HG02884 (cell line): Measurements from ENCODE around the gene CTSC.

Source experiments
- ATAC-seq: cut with Tn5 transposase; IDR thresholded peaks from one replicate; pipeline ENCODE4 v1.9.1; 2021; ENCODE audit warnings: mild to moderate bottlenecking, moderate library complexity; ENCODE audit not compliant: unreplicated experiment

The CTSC gene

GRCh38 chr11:88320149-88320559, 17.4 kb downstream of the CTSC start:
- no peak for ATAC-seq

GRCh38 chr11:88318017-88318416, 19.5 kb downstream of the CTSC start:
- ATAC-seq, result no peak

GRCh38 chr11:88317536-88317935, 20.0 kb downstream of the CTSC start:
- no peak for ATAC-seq

DNA sequence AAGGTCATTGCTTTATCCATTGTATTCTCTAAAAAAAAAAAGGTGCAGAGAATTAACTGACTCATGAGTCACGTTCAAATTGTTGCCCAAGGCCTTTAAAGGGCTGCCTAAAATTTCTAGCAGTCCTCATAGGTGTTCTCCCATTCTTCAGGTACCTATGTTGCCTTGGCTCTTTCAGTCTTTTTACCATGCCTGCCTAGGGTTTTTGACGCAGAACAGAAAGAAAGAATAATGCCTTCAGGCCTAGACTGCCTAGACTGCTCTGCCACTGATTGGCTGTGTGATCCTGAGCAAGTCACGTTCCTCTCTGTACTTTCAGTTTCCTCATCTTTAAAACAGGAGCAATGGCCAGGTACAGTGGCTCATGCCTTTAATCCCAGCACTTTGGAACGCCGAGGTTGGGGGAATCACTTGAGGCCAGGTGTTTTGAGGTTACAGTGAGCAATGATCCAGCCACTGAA, 21.5 kb downstream of the CTSC start:
- ATAC-seq, result no peak

DNA sequence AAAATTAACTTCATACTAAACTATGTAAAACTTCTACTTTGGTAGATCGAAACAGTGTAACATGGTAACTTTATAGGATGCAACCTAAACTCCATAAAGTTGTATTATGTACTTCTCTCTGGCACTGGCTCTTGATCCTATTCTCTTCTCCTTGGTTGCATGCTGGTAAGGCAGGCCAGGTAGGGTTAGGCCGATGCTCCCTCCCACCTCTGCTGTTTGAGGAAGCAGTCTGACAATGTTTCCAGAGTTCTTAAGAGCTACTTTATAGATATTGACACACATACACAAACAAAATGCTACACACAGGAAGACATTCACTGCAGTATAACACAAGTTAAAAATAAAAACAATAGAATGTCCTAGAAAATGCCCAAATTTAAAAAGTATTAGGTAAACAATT, 22.5 kb downstream of the CTSC start:
- ATAC-seq, result no peak

GRCh38 chr11:88313441-88313840, 24.1 kb downstream of the CTSC start:
- ATAC-seq, result no peak

DNA sequence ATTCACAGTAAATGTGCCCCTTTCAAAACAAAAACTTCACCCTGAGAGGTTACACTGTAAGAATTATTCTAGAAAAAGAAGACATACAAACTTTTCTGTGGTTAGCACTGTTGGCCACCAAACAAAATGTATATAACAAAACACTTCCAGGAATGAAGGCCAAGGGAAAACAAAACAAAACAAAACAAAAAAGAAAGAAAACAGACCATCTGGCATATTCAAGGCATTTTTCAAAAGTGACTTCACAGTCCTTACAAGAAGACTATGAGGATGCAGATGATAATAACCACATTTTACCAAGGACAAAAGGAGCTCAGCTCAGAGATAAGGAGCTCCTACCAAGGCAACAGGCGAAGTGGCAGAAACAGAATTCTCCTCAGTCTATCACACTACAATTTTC, 24.9 kb downstream of the CTSC start:
- no peak for ATAC-seq

DNA sequence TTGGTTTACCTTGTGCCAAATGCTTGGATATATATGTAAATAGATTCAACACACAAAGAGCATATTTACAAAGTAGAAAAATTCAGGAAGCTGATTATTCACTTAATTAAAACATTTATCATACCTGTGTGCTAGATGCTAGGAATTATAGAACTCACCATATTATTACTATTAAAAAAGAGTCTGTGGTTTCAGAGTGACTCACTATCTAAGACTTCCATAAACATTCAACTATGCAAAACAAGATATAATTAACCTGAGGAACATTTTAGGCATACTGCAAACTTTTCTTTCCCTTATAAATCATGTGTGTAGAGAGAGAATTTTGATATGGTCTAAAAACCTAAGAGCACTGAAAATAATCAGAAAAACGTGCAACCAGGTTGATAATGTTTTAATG, 27.3 kb downstream of the CTSC start:
- ATAC-seq, result no peak

GRCh38 chr11:88308576-88308975, 29.0 kb downstream of the CTSC start:
- no peak for ATAC-seq

DNA sequence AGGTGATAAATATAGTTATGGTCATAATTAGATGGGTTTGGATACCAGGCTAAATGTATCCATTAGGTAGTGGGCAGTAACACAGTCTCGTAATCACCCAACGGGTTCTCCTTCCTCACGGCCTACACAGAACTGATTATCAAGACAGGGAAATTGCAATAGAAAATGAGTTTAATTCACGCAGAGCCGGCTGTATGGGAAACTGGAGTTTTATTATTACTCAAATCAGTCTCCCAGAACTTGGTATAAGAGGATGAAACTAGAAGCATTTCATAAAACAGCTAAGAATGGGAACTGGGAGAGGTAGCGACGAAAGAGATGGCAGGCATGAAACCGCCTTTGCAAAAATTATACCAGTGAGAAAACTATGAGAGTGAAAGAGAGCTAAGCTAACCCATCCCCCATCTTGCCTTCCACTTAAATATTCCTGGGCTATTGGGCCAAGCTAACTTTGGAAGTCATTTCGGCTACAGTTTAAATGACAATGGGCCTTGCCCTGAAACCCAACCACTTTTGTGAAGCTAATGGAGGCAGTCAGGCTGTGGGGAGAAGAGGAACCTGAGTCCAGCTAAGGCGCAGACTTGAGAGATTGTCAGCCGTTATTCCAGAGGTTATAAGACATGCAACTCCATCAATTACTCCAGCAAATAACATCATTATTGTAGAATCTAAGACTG, 29.6 kb downstream of the CTSC start:
- peak; percentile 66 for ATAC-seq

DNA sequence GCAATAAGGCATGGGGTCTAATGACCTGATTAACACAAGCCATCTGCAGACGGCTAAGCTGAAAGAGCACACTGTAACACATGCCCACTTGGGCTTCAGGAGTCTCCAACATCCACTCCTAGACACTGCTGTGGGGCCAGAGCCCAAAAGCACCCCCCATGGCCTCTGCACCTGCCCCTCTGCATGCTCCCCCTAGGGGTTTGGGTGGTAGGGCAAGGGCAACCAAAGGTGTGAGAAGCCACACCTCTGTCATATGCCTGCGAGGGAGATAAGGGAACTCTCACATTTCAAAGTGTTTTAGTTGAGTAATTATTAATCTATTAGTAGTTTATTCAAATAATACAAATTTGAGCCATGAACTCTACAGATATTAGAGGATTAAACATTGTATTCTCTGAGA, 30.8 kb downstream of the CTSC start:
- no peak for ATAC-seq

DNA sequence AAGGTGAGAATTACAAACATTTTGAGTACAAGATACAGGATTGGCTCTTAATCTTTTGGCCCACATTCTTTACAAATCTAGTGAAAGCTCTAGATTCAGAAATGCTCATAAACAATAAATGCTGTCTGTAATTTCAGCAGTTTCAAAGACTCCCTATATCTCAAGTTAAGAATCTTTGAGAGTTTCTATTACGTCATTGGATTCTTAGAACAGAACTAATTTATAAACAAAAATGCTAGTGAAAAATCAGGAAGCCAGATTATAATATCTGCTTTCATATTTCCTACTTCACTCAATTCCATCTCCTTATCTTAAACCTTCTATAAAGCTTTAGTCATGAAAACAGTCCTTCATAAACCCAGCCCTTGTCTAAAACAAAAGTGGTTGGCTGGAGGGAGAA, 32.1 kb downstream of the CTSC start:
- no peak for ATAC-seq

DNA sequence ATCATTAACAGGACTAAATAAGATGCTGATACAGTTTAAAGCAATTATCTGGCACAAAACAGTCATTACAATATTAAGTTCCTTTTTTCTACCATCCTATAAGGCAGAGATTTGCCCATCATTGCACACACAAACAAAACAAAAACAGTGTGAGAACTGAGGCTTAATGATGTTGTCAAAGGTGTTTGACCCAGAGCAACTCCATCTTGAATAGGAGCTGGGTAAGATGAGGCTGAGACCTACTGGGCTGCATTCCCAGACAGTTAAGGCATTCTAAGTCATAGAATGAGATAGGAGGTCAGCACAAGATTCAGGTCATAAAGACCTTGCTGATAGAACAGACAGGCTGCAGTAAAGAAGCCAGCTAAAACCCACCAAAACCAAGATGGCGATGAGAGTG, 33.2 kb downstream of the CTSC start:
- ATAC-seq, result no peak

GRCh38 chr11:88303037-88303436, 34.5 kb downstream of the CTSC start:
- ATAC-seq, result no peak

- ATAC-seq, result peak; percentile 51
These were observed 35.9 kb downstream of the CTSC start for GRCh38 chr11:88301488-88302140.

- peak; percentile 36 for ATAC-seq
These were observed 36.5 kb downstream of the CTSC start for GRCh38 chr11:88300888-88301487.

DNA sequence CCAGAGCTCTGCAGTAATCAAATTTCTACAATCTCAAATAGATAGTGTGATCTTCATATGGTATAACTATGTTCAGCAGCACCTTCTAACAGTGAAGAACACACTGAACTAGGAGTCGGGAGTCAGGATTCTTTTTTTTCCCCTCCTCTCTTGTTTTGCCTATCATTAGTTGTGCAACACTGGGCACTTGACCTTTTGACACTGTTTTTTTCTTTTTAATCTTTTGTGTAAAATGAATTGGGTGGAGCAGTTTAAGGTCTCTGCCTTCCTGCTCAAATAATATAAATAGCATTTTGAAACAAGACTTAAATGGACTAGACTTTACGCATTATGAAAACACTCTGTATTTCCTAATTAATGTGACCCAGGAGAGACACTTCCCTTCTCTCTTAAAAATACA, 39.7 kb downstream of the CTSC start:
- ATAC-seq, result no peak

- no peak for ATAC-seq
These were observed 40.1 kb downstream of the CTSC start for GRCh38 chr11:88297421-88297820.

DNA sequence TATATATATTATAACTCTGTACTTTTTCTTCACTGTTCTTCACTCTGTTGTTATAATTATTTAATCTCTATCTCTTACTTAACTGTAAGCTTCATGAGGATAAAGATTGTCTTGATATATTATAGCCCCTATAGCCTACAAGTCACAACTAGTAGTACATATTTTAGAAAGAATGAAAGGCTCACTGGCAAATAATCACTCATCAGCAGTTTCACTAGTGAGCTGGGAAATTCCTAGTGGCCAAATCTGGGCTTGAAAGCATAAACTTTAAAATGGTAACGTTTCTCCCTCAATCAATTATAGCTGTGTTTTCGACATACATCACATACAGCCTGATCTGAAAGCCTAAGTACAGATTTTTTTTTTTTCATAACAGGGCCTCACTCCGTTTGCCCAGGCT, 42.5 kb downstream of the CTSC start:
- no peak for ATAC-seq

GRCh38 chr11:88293931-88294330, 43.6 kb downstream of the CTSC start:
- no peak for ATAC-seq

DNA sequence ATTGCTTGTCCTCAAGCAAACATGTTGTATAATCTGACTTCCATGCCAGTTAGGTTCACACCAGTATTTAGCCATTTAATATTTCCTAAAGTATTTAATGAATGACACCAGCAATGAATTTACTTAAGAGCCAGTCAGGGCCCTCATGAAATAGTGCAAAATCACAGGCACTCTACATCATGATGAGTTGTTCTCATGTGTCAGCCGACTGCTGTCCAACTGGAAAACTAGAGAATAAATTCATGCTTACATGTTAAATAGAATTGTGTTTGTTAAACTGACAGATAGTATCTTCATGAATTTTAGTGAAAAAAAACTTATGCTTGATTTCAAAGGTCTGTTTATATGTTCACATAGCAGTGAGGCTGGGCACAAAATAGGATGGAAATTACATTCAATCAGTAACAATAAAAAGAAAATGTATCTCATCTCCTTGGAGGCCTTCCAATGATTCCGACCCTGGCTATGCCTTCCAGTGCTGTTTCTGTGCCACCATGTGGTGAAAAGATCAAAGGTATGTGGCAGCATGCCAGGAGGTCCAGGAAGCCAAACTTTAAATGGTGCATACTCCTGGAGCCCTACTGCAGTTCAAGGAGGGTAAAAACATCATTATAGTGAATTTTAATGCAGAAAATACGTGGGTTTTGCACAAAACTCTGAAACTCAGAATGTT, 45.2 kb downstream of the CTSC start:
- no peak for ATAC-seq

GRCh38 chr11:88288560-88288959, 49.0 kb downstream of the CTSC start:
- no peak for ATAC-seq
